Measurements from ENCODE around the gene RASL11B.

The RASL11B gene, protein sequence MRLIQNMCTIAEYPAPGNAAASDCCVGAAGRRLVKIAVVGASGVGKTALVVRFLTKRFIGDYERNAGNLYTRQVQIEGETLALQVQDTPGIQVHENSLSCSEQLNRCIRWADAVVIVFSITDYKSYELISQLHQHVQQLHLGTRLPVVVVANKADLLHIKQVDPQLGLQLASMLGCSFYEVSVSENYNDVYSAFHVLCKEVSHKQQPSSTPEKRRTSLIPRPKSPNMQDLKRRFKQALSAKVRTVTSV

DNA sequence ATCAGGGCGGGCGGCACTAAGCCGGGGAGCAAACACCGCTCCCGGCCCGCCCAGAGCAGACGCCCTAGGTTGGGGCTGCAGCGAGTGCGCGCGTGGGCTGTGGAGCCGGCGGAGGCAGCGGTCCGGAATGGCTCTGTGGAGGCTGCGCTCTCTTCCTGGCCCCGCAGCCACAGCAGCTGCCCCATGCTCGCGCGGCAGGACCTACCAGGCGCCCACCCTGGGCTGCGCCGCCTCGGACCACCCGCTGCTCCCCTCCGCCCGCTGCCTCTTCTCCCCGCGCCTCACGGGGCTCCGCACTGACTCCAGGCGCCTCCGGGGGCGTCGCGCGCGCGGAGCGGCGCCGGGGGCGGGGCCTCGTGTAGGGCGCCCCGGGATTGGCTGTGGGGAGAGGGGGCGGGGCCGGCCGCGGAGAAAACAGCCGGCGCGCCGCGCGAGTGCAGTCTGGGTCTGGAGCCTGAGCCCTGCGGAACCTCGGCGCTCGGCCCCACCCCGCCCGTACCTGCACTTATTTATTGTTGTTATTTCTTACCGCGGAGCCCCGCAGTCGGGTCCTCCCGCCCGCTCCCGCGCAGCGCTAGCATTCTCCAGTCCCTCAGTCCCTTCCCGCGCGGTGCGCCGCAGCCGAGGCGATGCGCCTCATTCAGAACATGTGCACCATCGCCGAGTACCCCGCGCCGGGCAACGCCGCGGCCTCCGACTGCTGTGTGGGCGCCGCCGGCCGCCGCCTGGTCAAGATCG lies at the start of gene RASL11B:
Gene RASL11B (plus strand): TSS at position 439 of the 738 bp plus-strand sequence. CDS start 191 bp downstream, at position 630.
- H3K4me3 ChIP-seq (ENCODE audit: low read depth, low read length), result peak within 1 kb of the TSS; percentile 67
- TF ChIP-seq, protein P1, sequence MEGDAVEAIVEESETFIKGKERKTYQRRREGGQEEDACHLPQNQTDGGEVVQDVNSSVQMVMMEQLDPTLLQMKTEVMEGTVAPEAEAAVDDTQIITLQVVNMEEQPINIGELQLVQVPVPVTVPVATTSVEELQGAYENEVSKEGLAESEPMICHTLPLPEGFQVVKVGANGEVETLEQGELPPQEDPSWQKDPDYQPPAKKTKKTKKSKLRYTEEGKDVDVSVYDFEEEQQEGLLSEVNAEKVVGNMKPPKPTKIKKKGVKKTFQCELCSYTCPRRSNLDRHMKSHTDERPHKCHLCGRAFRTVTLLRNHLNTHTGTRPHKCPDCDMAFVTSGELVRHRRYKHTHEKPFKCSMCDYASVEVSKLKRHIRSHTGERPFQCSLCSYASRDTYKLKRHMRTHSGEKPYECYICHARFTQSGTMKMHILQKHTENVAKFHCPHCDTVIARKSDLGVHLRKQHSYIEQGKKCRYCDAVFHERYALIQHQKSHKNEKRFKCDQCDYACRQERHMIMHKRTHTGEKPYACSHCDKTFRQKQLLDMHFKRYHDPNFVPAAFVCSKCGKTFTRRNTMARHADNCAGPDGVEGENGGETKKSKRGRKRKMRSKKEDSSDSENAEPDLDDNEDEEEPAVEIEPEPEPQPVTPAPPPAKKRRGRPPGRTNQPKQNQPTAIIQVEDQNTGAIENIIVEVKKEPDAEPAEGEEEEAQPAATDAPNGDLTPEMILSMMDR (IDR thresholded peaks at IDR 0.05; ENCODE audit: borderline replicate concordance, insufficient read depth, low read depth, low read length), result no peak

DNA sequence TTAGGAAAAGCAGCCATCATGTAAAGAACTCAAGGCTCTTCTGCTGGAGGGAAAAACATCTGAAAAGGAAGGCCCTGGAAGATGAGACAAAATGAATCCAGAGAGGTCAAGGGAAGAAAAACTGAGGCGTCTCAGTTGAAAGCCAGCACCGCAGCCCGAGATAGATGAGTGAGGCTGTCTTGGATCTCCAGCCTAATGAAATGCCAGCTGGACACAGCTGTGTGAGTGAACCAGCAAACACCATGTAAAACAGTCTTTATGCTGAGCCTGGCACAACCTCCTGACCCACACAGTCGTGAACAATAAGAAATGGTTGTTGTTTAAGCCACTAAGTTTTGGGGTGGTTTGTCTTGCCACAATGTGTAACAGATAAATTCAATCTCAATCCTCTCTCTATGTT lies 48.6 kb upstream of the RASL11B start:
- H3K4me3 ChIP-seq (ENCODE audit: low read depth, low read length), result no peak overlapping the region
- TF ChIP-seq, protein P1 (IDR thresholded peaks at IDR 0.05; ENCODE audit: borderline replicate concordance, insufficient read depth, low read depth, low read length), result no peak

DNA sequence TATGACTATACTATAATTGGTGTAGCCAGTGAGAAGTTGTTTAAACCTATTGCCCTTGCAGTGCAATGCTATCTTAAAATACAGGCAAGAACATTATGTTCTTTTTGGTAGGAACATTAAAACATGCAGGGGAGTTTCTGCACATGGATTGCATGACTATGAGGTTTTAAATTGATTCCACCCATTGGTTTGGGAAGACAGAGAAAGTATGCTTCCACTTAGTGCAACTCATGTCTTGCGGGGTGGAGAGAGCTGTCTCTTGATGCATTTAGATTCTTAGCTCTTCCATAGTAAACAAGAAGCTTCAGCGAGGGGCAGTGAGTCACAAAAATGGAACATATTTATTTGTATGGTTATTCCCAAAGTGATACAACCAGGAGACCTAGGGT lies 39.5 kb upstream of the RASL11B start:
- TF ChIP-seq, protein P1 (IDR thresholded peaks at IDR 0.05; ENCODE audit: borderline replicate concordance, insufficient read depth, low read depth, low read length), result no peak
- no peak overlapping the region for H3K4me3 ChIP-seq (ENCODE audit: low read depth, low read length)

DNA sequence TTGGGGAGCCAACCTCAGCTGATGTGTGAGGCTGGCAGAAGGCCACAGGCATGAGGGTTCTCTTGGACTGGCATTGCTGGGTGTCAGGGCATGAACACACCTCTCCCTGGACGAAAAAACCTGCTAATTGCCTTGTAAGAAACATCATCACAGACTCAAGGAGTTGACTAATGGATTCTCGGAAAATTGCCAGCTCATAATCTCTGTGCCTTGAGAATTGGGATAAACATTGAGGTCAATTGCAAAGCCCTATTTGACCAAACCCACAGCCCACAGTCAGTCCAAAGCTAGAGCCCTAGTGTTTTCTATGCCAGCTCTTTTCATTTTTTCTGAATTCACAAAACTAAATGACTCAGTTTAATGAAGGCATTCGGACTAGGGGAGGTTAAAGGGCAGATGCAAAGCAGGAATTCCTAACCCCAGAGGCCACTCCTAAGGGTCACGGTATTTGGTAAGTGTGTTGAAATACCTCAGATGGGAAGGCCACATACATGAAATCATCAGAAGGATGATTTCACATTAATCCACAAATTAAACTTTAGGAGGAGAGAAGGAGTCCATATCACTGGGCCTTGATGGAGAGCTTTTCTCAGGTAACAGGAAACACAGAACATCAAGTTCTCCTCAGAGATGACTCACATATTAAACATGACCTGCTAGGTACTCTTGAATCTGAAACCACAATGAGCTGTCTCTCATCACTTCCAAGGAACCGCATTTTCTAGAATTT lies 39.0 kb upstream of the RASL11B start:
- no peak overlapping the region for H3K4me3 ChIP-seq (ENCODE audit: low read depth, low read length)
- TF ChIP-seq, protein P1 (IDR thresholded peaks at IDR 0.05; ENCODE audit: borderline replicate concordance, insufficient read depth, low read depth, low read length), result no peak

DNA sequence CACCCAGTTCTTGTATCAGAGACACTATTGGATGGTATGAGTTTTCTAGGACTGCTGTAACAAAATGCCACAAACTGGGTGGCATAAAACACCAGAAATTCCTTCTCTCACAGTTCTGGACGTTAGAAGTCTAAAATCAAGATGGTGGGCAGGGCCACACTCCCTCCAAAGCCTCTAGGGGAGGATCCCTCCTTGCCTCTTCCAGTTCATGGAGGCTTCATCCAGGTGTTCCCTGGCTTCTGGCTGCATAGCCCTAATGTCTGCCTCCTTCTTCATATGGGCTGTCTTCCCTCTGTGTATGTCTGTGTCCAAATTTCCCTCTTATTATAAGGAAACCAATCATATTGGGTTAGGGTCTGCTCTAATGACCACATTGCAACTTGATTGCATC lies 38.4 kb upstream of the RASL11B start:
- H3K4me3 ChIP-seq (ENCODE audit: low read depth, low read length), result no peak overlapping the region
- TF ChIP-seq, protein P1 (IDR thresholded peaks at IDR 0.05; ENCODE audit: borderline replicate concordance, insufficient read depth, low read depth, low read length), result no peak

DNA sequence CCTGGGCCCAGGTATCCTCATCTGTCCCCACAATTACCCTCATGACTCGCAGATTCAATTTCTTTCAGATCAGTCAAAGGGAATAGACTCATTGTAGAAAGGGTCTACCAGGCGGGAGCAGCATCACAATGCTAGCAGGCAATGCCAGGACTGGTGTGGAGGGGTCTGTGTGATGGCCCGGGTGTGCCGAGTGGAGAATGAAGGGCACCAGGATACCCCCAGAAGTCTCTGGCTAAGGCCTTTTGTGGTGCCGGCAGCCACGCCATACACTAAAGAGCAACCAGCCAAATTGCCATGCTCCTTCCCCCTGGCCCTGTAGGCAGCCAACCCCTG lies 37.9 kb upstream of the RASL11B start:
- TF ChIP-seq, protein P1 (IDR thresholded peaks at IDR 0.05; ENCODE audit: borderline replicate concordance, insufficient read depth, low read depth, low read length), result no peak
- H3K4me3 ChIP-seq (ENCODE audit: low read depth, low read length), result no peak overlapping the region

Measured in GM12875 (cell line).